Trophoblast cell (in vitro differentiated cells and primary cell): ENCODE measurements around the gene PLA2G2F.

Experiments
- DNase-seq, 2 donors: peaks; one replicate each; pipeline ENCODE4 v3.0.0-alpha.2; 2016
- H2AFZ ChIP-seq: 2 replicates; pipeline ENCODE4 v1.6.1; 2013; ENCODE audit warnings: low read length, moderate library complexity, mild to moderate bottlenecking; ENCODE audit not compliant: insufficient read depth, poor library complexity
- H2AK5ac ChIP-seq: 2 replicates; pipeline ENCODE4 v1.6.1; 2013; ENCODE audit warnings: mild to moderate bottlenecking, low read length
- H2BK120ac ChIP-seq: 2 replicates; pipeline ENCODE4 v1.6.1; 2013; ENCODE audit warnings: low read length, mild to moderate bottlenecking, moderate library complexity; ENCODE audit not compliant: insufficient read depth, poor library complexity
- H2BK12ac ChIP-seq: 2 replicates; pipeline ENCODE4 v1.6.1; 2013; ENCODE audit warnings: mild to moderate bottlenecking, low read length, moderate library complexity
- H2BK5ac ChIP-seq: 2 replicates; pipeline ENCODE4 v1.6.1; 2013; ENCODE audit warnings: low read length, low read depth, moderate library complexity, mild to moderate bottlenecking; ENCODE audit not compliant: poor library complexity
- H3K14ac ChIP-seq: 2 replicates; pipeline ENCODE4 v1.6.1; 2013; ENCODE audit warnings: mild to moderate bottlenecking, low read length
- H3K18ac ChIP-seq: 2 replicates; pipeline ENCODE4 v1.6.1; 2013; ENCODE audit warnings: mild to moderate bottlenecking, low read length
- H3K23ac ChIP-seq: 2 replicates; pipeline ENCODE4 v1.6.1; 2013; ENCODE audit warnings: low read length
- H3K27ac ChIP-seq: 2 replicates; pipeline ENCODE4 v1.5.1; 2013; ENCODE audit warnings: low read depth, mild to moderate bottlenecking, inconsistent platforms, low read length, moderate library complexity
- H3K27me3 ChIP-seq: 2 replicates; pipeline ENCODE4 v1.6.1; 2013; ENCODE audit warnings: inconsistent platforms, mild to moderate bottlenecking, low read length, moderate library complexity; ENCODE audit not compliant: insufficient read depth
- H3K36me3 ChIP-seq, 2 experiments: 1 replicate in 1 of 2; 2 replicates in 1 of 2; pipeline ENCODE4 v1.6.1; 2013; ENCODE audit warnings: low read length in 2 of 2, mild to moderate bottlenecking in 2 of 2, moderate library complexity in 1 of 2; ENCODE audit not compliant: insufficient read depth in 2 of 2, control insufficient read depth in 1 of 2
- H3K4ac ChIP-seq: 2 replicates; pipeline ENCODE4 v1.6.1; 2013; ENCODE audit warnings: low read depth, mild to moderate bottlenecking, low read length, moderate library complexity
- H3K4me1 ChIP-seq, 2 experiments: 1 replicate in 1 of 2; 2 replicates in 1 of 2; pipeline ENCODE4 v1.6.1; 2013; ENCODE audit warnings: low read length in 2 of 2, mild to moderate bottlenecking in 2 of 2, moderate library complexity in 1 of 2; ENCODE audit not compliant: insufficient read depth in 2 of 2, control insufficient read depth in 1 of 2
- H3K4me2 ChIP-seq: 2 replicates; pipeline ENCODE4 v1.6.1; 2013; ENCODE audit warnings: inconsistent platforms, mild to moderate bottlenecking, low read length, moderate library complexity
- H3K4me3 ChIP-seq: 2 replicates; pipeline ENCODE4 v1.5.1; 2013; ENCODE audit warnings: mild to moderate bottlenecking, low read depth, low read length, inconsistent platforms
- H3K79me1 ChIP-seq: one replicate; pipeline ENCODE4 v1.6.1; 2013; ENCODE audit warnings: low read length
- H3K79me2 ChIP-seq: 2 replicates; pipeline ENCODE4 v1.6.1; 2013; ENCODE audit warnings: low read length, mild to moderate bottlenecking; ENCODE audit not compliant: control insufficient read depth, insufficient read depth, poor library complexity
- H3K9ac ChIP-seq: 2 replicates; pipeline ENCODE4 v1.6.1; 2013; ENCODE audit warnings: mild to moderate bottlenecking, low read length
- H3K9me3 ChIP-seq: 2 replicates; pipeline ENCODE4 v1.6.1; 2013; ENCODE audit warnings: low read depth, mild to moderate bottlenecking, control low read depth, inconsistent platforms, low read length; ENCODE audit not compliant: insufficient read depth
- H4K12ac ChIP-seq: 2 replicates; pipeline ENCODE4 v1.6.1; 2013; ENCODE audit warnings: low read depth, mild to moderate bottlenecking, low read length, moderate library complexity
- H4K8ac ChIP-seq: 2 replicates; pipeline ENCODE4 v1.6.1; 2013; ENCODE audit warnings: low read depth, mild to moderate bottlenecking, low read length, moderate library complexity
- H4K91ac ChIP-seq: one replicate; pipeline ENCODE4 v1.6.1; 2013; ENCODE audit warnings: low read depth, mild to moderate bottlenecking, low read length, moderate library complexity
- WGBS: extraction: QIAGEN DNeasy Blood & Tissue Kit; methylation state at CpG from one replicate; pipeline ENCODE4 v1.1.7; 2013; ENCODE audit warnings: missing lambda C conversion rate; ENCODE audit not compliant: insufficient read length, insufficient coverage; ENCODE audit errors: extremely low coverage; 5-methylcytosine and 5-hydroxymethylcytosine counted together

Gene PLA2G2F

DNA sequence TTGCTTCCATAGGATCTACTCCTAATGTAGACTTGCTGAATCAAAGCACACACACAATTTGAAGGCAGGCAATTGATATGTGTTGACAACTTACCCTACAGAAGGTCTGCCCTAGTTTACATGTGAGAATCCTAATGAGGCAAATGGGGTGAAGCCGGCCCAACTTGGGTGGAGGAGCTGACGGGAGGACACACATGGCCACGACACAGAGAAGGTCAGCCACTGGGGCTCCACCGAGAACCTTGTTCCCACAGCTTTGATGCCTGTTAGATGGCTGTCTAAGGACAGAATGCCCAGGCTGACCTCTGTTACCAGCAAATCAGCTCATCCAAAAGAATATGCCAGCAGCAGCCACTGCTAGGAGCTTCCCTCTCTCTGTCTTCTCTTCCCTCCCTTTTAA lies 18.3 kb upstream of the PLA2G2F start:
- Histone ChIP-seq H3K4me3 (no peak overlapping the region), H3K18ac (no peak overlapping the region), H3K23ac (no peak overlapping the region), H2AFZ (no peak overlapping the region), H4K91ac (no peak overlapping the region), H3K9ac (no peak overlapping the region), H2BK5ac (no peak overlapping the region), H3K27me3 (no peaks in the 10 kb centered on the region), H2AK5ac (no peak overlapping the region), H3K27ac (no peak overlapping the region), H4K12ac (no peak overlapping the region), H2BK120ac (no peak overlapping the region), H4K8ac (no peak overlapping the region), H3K36me3 (no peaks in the 10 kb centered on the region), H3K4ac (no peak overlapping the region), H3K14ac (no peak overlapping the region), H3K4me1 (no peaks in the 10 kb centered on the region), H3K79me1 (no peaks in the 10 kb centered on the region), H2BK12ac (no peak overlapping the region), H3K79me2 (no peaks in the 10 kb centered on the region), H3K4me2 (no peak overlapping the region), H3K9me3 (no peaks in the 10 kb centered on the region)
- WGBS, result no CpG with 5 or more reads among the region's 4 CpGs
- no peak for DNase-seq

DNA sequence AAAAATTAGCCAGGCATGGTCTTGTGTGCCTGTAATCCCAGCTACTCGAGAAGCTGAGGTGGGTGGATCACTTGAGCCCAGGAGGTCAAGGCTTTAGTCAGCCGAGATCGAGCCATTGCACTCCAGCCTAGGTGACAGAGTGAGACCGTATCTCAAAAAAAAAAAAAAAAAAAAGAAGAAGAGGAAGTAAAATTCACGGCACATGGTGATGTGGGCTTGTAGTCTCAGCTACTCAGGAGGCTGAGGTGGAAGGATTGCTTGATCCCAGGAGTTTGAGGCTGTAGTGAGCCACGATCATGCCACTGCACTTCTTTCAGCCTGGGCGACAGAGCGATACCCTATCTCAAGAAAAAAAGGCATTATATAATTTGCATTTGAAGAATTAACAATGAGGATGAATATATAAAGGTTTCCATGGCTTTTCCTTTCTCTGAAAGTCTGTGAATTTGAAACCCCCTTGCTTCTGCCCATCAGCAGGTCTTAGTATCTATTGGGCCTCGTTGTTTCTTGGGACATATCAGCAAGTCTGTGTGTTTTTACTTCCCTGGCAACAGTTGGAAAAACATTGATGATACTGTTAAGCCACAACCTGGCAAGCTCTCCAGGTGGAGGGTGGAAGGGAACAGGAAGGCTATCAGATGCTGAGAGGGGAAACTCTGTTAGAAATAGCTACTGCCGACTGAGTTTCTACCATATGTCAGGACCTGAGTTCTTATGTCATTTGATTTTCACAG lies 15.2 kb upstream of the PLA2G2F start:
- Histone ChIP-seq H3K79me2 (no peaks in the 10 kb centered on the region), H3K4ac (no peak overlapping the region), H3K18ac (no peak overlapping the region), H3K4me2 (no peak overlapping the region), H2AFZ (no peak overlapping the region), H4K12ac (no peak overlapping the region), H3K27ac (no peak overlapping the region), H3K4me1 (no peaks in the 10 kb centered on the region), H3K27me3 (no peaks in the 10 kb centered on the region), H3K79me1 (no peaks in the 10 kb centered on the region), H2BK5ac (no peak overlapping the region), H3K14ac (no peak overlapping the region), H3K36me3 (no peaks in the 10 kb centered on the region), H4K91ac (no peak overlapping the region), H4K8ac (no peak overlapping the region), H2BK12ac (no peak overlapping the region), H3K9me3 (no peaks in the 10 kb centered on the region), H3K23ac (no peak overlapping the region), H3K4me3 (no peak overlapping the region), H2BK120ac (no peak overlapping the region), H2AK5ac (no peak overlapping the region), H3K9ac (no peak overlapping the region)
- no CpG with 5 or more reads among the region's 10 CpGs for WGBS
- peak in 1 of 2 donors; percentile 38 for DNase-seq

DNA sequence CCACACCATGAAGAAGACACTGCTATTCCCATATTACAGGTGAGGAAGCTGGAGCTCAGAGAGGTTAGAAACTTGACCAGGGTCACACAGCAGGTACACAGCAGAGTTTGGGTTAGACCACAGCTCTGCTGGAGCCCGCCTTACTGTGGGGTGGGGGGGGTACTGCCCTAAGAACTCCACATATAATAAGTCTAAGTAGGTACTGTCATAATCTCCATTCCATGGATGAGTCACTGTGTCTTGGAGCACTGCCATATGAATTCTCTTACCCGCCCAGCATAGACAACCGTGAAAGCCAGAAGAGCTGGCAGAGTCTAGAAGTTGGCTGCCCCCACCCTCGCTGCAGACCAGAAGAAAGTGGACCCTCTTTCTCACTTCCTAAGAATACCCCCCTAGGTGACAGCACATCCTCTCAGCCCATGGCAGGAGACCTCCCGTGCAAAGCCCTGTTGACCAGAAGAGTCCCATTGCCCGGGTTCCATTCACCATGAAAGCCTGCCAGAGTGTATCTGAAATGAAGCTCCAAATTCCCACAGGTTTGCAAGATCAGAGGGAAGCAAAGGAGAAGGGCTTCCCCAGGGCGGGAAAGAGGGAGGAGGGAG lies 14.6 kb upstream of the PLA2G2F start:
- Histone ChIP-seq H4K8ac (no peak overlapping the region), H3K27ac (no peak overlapping the region), H3K14ac (no peak overlapping the region), H4K12ac (no peak overlapping the region), H3K36me3 (no peaks in the 10 kb centered on the region), H2BK12ac (no peak overlapping the region), H3K4me2 (no peak overlapping the region), H3K4ac (no peak overlapping the region), H3K4me3 (no peak overlapping the region), H3K23ac (no peak overlapping the region), H3K9me3 (no peaks in the 10 kb centered on the region), H3K9ac (no peak overlapping the region), H4K91ac (no peak overlapping the region), H3K79me1 (no peaks in the 10 kb centered on the region), H3K18ac (no peak overlapping the region), H3K27me3 (no peaks in the 10 kb centered on the region), H3K4me1 (no peaks in the 10 kb centered on the region), H2AFZ (no peak overlapping the region), H2AK5ac (no peak overlapping the region), H2BK120ac (no peak overlapping the region), H3K79me2 (no peaks in the 10 kb centered on the region), H2BK5ac (no peak overlapping the region)
- no CpG with 5 or more reads among the region's 7 CpGs for WGBS
- peak in 1 of 2 donors; percentile 62 for DNase-seq

DNA sequence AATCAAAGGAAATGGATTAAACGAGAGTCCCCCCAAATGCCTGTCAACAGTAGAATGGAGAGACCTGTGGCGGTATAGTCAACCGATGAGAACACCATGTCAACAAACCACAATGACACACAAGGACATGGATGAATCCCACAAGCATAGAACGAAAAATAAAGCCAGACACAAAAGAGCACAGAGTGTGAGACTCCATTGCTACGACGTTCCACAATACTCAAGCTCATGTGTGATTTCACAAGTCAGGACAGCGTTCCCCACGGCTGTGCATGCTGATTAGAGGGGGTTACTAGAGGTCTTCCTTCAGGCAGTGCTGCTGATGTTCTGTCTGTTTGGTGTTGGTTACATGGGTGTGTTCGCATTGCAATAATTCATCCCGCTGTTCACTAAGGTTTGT lies 14.0 kb upstream of the PLA2G2F start:
- no peak overlapping the region for H2AK5ac ChIP-seq
- H3K9ac ChIP-seq, result no peak overlapping the region
- no peak overlapping the region for H3K14ac ChIP-seq
- no peaks in the 10 kb centered on the region for H3K9me3 ChIP-seq
- no peak overlapping the region for H2BK5ac ChIP-seq
- no peak overlapping the region for H3K4me2 ChIP-seq
- no peaks in the 10 kb centered on the region for H3K79me2 ChIP-seq
- no peak for DNase-seq
- H3K18ac ChIP-seq, result no peak overlapping the region
- no peaks in the 10 kb centered on the region for H3K79me1 ChIP-seq
- no peak overlapping the region for H3K4me3 ChIP-seq
- H3K27me3 ChIP-seq, result no peaks in the 10 kb centered on the region
- no peak overlapping the region for H3K23ac ChIP-seq
- no CpG with 5 or more reads among the region's 10 CpGs for WGBS
- no peak overlapping the region for H4K91ac ChIP-seq
- H4K12ac ChIP-seq, result no peak overlapping the region
- H2BK120ac ChIP-seq, result no peak overlapping the region
- no peak overlapping the region for H2AFZ ChIP-seq
- no peaks in the 10 kb centered on the region for H3K4me1 ChIP-seq
- no peak overlapping the region for H3K4ac ChIP-seq
- no peaks in the 10 kb centered on the region for H3K36me3 ChIP-seq
- no peak overlapping the region for H4K8ac ChIP-seq
- H3K27ac ChIP-seq, result no peak overlapping the region
- no peak overlapping the region for H2BK12ac ChIP-seq
